ENCODE measurements around the gene HBM. TPM values are rescaled to one million over a fixed set of nuclear protein-coding genes. Genes with fewer than 3 reads are reported as not detected.
"Not testable (repeated sequence)": the region's sequence is repeated elsewhere in the genome, so short reads cannot be mapped to it uniquely, and the experiment has no call there.

HBM gene
- total RNA-seq, 1 donor from 2014 or later, result not detected

GRCh38 chr16:119295-119694 lies 46.5 kb upstream of the HBM start:
- TF ChIP-seq, protein P1, sequence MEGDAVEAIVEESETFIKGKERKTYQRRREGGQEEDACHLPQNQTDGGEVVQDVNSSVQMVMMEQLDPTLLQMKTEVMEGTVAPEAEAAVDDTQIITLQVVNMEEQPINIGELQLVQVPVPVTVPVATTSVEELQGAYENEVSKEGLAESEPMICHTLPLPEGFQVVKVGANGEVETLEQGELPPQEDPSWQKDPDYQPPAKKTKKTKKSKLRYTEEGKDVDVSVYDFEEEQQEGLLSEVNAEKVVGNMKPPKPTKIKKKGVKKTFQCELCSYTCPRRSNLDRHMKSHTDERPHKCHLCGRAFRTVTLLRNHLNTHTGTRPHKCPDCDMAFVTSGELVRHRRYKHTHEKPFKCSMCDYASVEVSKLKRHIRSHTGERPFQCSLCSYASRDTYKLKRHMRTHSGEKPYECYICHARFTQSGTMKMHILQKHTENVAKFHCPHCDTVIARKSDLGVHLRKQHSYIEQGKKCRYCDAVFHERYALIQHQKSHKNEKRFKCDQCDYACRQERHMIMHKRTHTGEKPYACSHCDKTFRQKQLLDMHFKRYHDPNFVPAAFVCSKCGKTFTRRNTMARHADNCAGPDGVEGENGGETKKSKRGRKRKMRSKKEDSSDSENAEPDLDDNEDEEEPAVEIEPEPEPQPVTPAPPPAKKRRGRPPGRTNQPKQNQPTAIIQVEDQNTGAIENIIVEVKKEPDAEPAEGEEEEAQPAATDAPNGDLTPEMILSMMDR (IDR thresholded peaks at IDR 0.05; ENCODE audit: unreplicated experiment), result no peak
- DNase-seq (ENCODE audit: low spot score), result no peak
- peaks cover 2% of the 10 kb centered on the region for H3K27me3 Mint-ChIP-seq (ENCODE audit: unreplicated experiment)
- H3K4me1 Mint-ChIP-seq (ENCODE audit: unreplicated experiment), result no peaks in the 10 kb centered on the region
- no peaks in the 10 kb centered on the region for H3K9me3 Mint-ChIP-seq (ENCODE audit: unreplicated experiment)
- peaks cover 20% of the 10 kb centered on the region for H3K36me3 Mint-ChIP-seq (ENCODE audit: low read depth, unreplicated experiment)
- no peak overlapping the region for H3K4me3 Mint-ChIP-seq (ENCODE audit: unreplicated experiment)
- H3K27ac Mint-ChIP-seq (ENCODE audit: unreplicated experiment), result no peak overlapping the region

DNA sequence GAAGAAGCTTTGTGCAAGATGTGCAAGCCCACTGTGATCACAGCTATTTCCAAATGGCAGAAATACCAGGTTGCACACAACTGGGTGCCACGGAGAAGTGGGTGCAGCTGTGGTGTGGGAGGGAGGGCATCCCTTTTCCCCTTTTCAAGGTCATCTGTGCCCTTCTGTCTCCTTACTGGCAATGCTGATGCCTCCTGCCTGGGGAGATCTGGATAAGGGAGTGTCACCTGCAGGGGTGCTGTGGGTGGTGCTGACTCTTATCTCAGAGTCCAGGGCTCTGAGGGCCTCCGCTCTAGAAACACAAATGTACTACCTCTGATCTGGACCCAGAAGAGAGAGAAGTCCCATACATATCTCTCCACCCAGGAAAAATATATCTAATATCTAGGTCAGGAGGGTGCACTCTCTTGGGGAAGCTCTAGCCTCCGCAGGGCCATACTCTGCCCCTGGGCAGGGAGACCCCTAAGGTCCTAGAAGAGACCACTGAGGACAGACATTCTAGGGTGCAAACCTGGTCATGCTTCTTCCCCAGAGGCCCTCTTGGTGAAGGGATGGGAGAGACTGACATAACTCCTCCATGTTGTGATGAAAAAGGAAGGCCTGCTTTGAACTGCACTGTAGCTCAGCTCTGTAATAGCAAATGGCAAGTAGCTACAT lies 45.8 kb upstream of the HBM start:
- peaks cover 2% of the 10 kb centered on the region for H3K27me3 Mint-ChIP-seq (ENCODE audit: unreplicated experiment)
- no peaks in the 10 kb centered on the region for H3K4me1 Mint-ChIP-seq (ENCODE audit: unreplicated experiment)
- H3K36me3 Mint-ChIP-seq (ENCODE audit: low read depth, unreplicated experiment), result peaks cover 19% of the 10 kb centered on the region
- no peaks in the 10 kb centered on the region for H3K9me3 Mint-ChIP-seq (ENCODE audit: unreplicated experiment)
- TF ChIP-seq, protein P1 (IDR thresholded peaks at IDR 0.05; ENCODE audit: unreplicated experiment), result no peak
- H3K4me3 Mint-ChIP-seq (ENCODE audit: unreplicated experiment), result no peak overlapping the region
- no peak overlapping the region for H3K27ac Mint-ChIP-seq (ENCODE audit: unreplicated experiment)
- no peak for DNase-seq (ENCODE audit: low spot score)

DNA sequence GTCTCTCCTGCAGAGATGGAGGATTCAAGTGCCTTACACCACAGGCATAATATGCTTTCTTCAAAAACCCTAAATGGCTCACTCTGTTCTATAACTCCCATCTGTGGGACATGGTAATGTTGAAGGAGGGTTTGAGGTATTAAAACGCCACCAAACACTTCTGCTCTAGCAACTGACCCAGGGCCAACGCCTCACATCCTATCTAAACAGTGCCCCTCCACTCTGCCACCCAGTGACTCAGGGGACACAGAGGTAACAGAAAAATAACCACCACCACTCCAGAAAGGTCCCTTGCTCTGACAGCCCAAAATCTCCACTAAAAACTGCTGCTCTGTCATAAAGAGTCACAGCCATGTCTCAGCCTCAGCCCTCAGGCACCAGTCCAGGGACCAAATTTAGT lies 45.0 kb upstream of the HBM start:
- no peak for DNase-seq (ENCODE audit: low spot score)
- Mint-ChIP-seq H3K27ac (ENCODE audit: unreplicated experiment) (no peak overlapping the region), H3K4me3 (ENCODE audit: unreplicated experiment) (no peak overlapping the region), H3K36me3 (ENCODE audit: low read depth, unreplicated experiment) (peaks cover 19% of the 10 kb centered on the region), H3K27me3 (ENCODE audit: unreplicated experiment) (peaks cover 2% of the 10 kb centered on the region), H3K9me3 (ENCODE audit: unreplicated experiment) (no peaks in the 10 kb centered on the region), H3K4me1 (ENCODE audit: unreplicated experiment) (no peaks in the 10 kb centered on the region)
- TF ChIP-seq, protein P1 (IDR thresholded peaks at IDR 0.05; ENCODE audit: unreplicated experiment), result no peak

- Mint-ChIP-seq H3K4me1 (ENCODE audit: unreplicated experiment) (no peaks in the 10 kb centered on the region), H3K4me3 (ENCODE audit: unreplicated experiment) (no peak overlapping the region), H3K36me3 (ENCODE audit: low read depth, unreplicated experiment) (peaks cover 10% of the 10 kb centered on the region), H3K27me3 (ENCODE audit: unreplicated experiment) (peaks cover 2% of the 10 kb centered on the region), H3K27ac (ENCODE audit: unreplicated experiment) (no peak overlapping the region), H3K9me3 (ENCODE audit: unreplicated experiment) (no peaks in the 10 kb centered on the region)
- no peak for DNase-seq (ENCODE audit: low spot score)
- TF ChIP-seq, protein P1 (IDR thresholded peaks at IDR 0.05; ENCODE audit: unreplicated experiment), result no peak
Measured at GRCh38 chr16:122361-122760, 43.4 kb upstream of the HBM start.

GRCh38 chr16:123558-124350 lies 42.0 kb upstream of the HBM start:
- Mint-ChIP-seq H3K4me3 (ENCODE audit: unreplicated experiment) (peak overlapping the region; percentile 3), H3K36me3 (ENCODE audit: low read depth, unreplicated experiment) (peaks cover 10% of the 10 kb centered on the region)
- not testable (repeated sequence) for H3K27ac Mint-ChIP-seq (ENCODE audit: unreplicated experiment); H3K27me3 Mint-ChIP-seq (ENCODE audit: unreplicated experiment); DNase-seq (ENCODE audit: low spot score); H3K9me3 Mint-ChIP-seq (ENCODE audit: unreplicated experiment); H3K4me1 Mint-ChIP-seq (ENCODE audit: unreplicated experiment)

Data from endothelial cell (in vitro differentiated cells).